Left lobe of liver (tissue), 2 donors: ENCODE measurements around the gene PALM. TPM values are rescaled to one million over a fixed set of nuclear protein-coding genes. Genes with fewer than 3 reads are reported as not detected.

Experiments
- ATAC-seq: fragments of 200-7000 bp; cut with Tn5 transposase; one replicate; pipeline ENCODE4 v1.9.1; 2020; ENCODE audit warnings: mild to moderate bottlenecking, moderate library complexity
- DNase-seq: peaks from one replicate; pipeline ENCODE4 v3.0.0-alpha.2; 2020; ENCODE audit warnings: low spot score
- total RNA-seq: library from RNA; stranded (reverse); gene quantifications from one replicate; pipeline ENCODE4 v1.2.1, GENCODE V29; 2021
- donor health status: DM: no; HTN: no; CAD: no; lungs with moderate emphysema.
- donor health status: DM: no; HTN: yes; CAD: no.

The PALM gene
- total RNA-seq, 1 donor from 2014 or later, result 6.6 TPM

DNA sequence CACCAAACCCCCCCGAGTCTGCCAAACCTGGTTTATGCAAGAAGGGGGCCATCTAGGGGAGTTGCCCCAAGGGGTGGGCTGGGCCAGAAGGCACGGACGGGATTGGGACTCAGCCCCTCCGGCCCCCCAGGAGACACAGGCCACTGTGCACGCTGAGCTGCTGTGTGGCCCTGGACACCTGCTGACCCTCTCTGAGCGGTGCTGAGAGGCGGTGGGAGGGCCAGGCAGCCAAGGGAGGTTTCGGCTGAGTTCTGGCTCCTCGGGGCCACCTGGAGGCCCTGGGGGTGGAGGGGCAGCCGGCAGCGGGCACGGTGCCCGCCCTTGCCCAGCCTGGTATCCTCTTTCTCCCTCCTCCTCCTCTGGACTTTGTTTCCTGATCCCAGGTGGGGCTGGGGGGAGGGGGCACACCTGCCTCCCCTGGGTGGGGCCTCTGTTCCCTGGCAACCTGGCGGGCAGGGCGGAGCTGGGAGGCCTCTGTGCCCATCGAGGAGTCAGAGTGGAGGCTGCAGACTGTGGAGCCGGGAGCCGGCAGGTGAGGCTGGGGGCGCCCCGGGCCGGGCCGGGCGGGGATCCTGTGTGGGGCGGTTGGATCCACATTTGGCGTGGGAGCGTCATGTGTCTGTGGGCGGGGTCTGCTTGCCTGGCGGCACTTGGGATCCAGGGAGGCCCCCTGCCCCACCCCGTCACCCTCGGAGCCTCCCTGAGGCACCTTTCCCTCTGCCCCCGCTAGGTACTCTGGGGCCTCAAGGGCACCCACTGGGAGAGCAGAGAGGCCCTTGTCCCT is 42.1 kb downstream of the PALM start, which contains the start of gene MISP:
Gene MISP (plus strand): TSS at position 473 of the 784 bp plus-strand sequence. CDS start 5,835 bp downstream, outside the sequence.
- peak; percentile 10 for ATAC-seq
- DNase-seq, result no peak

DNA sequence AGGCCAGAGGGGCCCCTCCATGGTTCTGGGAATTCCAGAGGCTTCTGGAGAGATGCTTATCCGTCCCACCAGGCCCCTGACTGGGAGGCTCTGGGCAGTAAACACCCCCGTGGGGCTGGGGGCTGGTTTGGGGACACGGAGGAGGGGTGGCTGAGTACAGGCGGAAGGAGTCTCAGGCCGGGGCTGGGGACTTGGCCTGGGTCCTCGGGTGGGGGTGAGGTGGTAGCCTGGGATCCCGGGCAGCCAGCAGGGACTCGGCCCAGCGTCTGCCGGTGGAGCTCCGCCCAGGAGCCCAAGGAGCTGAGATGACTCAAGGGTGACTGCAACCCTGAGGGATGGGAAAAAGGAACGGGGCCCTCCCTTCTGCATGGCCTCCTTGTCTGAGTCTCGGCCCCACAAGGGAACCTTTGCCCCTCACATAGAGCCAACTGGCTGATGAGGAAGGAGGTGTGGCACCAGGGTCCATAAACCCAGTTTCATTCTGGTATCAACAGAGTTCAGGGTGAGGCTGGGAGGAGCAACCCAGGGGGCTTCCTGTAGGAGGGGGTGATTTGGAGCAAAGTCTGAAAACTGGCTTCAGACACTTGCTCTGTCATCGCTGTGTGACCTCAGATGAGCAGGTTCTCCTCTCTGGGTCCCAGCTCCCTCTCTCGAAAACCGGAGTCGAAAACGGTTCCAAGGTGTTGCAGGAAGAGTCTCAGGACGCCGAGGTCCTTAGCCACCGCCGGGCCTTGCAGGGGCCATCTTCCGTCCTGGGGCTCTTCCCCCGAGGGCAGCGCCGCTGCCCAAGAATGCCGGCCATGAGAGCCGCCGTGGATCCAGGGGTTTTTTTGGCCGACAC is 43.0 kb downstream of the PALM start:
- ATAC-seq (no peak), DNase-seq (no peak)

DNA sequence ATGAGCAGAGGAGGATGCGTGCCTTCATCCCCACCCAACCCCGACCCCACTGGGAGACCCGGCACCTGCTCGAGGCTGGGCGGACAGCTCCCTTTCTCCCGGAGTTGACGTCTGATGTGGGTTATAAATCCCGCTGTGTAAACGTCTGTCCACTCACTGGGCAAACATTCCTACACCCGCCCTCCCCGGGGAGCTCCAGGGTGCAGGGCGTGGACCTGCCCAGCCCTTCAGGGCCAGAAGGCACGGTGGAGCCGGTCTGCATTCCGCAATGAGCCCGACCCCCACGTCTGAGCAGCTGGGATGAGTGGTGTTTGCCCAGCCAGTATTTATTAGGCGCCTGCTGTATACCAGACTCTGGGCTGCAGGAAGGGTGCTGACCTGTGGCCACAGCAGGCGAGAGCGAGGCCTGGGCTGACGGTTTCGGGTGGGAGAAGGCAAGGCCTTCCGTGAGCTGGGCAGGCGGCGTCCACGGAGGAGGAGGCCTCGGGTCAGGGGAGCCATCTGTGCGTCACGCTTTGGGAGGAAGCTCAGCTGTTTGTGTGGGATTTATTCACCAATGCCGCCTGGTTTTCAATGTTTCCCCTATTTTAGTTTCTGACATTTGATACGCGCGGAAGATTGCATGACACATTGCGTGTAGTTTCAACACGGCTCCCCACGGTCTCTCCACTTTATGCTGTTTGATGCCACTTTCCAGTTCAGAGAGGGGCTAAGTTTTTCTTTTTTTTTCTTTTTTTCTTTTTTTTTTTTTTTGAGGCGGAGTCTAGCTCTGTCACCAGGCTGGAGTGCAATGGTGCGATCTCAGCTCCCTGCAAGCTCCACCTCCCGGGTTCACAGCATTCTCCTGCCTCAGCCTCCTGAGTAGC is 44.1 kb downstream of the PALM start:
- DNase-seq (no peak), ATAC-seq (no peak)

DNA sequence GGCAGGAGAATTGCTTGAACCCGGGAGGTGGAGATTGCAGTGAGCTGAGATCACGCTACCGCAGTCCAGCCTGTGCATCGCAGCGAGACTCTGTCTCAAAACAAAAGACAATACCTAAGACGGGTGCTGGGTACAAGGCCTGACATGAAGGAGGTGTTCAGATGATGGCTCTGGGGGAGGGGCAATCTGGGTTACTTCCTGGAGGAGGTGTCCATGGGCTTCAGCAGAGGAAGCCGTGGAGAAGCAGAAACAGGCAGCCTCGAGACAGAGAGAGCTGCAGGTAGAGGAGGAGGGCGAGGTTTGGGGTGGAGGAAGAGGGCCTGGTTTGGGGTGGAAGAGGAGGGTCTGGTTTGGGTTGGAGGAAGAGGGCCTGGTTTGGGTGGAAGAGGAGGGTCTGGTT is 45.8 kb downstream of the PALM start:
- ATAC-seq (no peak), DNase-seq (no peak)

DNA sequence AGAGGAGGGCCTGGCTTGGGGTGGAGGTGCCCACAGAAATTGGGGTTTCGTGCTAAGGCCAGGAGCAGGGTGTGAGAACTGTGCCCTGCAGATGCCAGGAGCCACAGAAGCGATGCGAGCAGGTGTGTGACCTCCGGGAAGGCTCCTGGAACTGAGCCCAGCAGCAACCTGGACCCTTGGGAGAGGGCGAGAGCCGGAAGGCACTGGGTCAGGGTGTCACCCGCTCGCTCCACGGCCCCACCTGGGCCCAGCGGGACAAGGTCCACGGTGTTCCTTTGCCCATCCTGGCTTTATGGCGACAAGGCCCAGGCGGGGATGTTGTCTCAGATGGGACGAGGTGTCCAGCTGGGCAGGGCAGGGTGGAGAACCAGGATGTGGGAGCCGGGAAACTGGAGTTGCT is 46.3 kb downstream of the PALM start:
- ATAC-seq (no peak), DNase-seq (no peak)

DNA sequence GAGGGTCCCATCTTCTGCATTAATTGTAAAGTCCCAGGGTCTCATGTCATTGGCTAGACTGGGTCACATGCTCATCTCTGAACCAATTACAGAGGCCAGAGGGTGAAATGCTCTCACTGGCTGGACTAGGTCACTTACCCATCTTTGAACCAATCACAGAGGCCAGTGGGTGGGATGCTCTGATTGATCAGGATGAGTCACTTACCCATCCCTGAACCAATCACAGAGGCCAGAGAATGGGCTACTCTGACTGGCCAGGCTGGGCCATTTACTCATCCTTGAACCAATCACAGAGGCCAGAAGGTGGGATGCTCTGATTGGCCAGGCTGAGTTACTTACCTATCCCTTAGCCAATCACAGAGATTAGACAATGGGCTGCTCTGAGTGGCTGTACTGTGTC is 47.5 kb downstream of the PALM start:
- ATAC-seq, result no peak
- no peak for DNase-seq

DNA sequence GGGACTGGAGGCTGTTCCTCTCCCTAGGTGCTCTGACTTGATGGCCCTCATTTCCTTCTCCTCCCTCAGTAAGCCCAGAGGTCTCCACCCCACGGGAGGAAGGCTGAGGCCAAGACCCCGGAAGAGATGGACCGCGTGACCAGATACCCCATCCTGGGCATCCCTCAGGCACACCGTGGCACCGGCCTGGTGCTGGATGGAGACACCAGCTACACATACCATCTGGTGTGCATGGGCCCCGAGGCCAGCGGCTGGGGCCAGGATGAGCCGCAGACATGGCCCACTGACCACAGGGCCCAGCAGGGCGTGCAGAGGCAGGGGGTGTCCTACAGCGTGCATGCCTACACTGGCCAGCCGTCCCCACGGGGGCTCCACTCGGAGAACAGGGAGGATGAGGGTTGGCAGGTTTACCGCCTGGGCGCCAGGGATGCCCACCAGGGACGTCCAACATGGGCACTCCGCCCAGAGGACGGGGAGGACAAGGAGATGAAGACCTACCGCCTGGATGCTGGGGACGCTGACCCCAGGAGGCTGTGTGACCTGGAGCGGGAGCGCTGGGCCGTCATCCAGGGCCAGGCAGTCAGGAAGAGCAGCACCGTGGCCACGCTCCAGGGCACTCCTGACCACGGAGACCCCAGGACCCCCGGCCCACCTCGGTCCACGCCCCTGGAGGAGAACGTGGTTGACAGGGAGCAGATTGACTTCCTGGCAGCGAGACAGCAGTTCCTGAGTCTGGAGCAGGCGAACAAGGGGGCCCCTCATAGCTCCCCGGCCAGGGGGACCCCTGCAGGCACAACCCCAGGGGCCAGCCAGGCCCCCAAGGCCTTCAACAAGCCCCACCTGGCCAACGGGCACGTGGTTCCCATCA is 48.3 kb downstream of the PALM start:
- DNase-seq (no peak), ATAC-seq (no peak)

DNA sequence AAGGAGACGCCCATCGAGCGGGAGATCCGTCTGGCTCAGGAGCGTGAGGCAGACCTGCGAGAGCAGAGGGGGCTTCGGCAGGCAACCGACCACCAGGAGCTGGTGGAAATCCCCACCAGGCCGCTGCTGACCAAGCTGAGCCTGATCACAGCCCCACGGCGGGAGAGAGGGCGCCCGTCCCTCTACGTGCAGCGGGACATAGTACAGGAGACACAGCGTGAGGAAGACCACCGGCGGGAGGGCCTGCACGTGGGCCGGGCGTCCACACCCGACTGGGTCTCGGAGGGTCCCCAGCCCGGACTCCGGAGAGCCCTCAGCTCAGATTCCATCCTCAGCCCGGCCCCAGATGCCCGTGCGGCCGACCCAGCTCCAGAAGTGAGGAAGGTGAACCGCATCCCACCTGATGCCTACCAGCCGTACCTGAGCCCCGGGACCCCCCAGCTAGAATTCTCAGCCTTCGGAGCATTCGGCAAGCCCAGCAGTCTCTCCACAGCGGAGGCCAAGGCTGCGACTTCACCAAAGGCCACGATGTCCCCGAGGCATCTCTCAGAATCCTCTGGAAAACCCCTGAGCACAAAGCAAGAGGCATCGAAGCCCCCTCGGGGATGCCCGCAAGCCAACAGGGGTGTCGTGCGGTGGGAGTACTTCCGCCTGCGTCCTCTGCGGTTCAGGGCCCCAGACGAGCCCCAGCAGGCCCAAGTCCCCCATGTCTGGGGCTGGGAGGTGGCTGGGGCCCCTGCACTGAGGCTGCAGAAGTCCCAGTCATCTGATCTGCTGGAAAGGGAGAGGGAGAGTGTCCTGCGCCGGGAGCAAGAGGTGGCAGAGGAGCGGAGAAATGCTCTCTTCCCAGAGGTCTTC is 49.3 kb downstream of the PALM start:
- ATAC-seq (no peak), DNase-seq (no peak)

DNA sequence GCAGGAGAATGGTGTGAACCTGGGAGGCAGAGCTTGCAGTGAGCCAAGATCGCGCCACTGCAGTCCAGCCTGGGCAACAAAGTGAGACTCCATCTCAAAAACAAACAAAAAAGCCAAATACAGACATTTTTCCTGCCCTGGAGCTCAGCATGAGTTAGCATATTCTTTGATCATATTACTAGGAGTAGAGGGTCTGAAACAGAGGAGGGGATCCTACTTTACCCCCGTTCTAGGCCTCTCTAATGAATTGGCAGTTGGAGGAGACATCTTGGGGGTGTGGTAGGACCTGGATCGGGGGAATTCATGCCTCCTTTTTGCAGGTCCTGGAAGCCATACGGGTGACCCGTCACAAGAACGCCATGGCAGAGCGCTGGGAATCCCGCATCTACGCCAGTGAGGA is 54.4 kb downstream of the PALM start:
- no peak for ATAC-seq
- DNase-seq, result no peak

DNA sequence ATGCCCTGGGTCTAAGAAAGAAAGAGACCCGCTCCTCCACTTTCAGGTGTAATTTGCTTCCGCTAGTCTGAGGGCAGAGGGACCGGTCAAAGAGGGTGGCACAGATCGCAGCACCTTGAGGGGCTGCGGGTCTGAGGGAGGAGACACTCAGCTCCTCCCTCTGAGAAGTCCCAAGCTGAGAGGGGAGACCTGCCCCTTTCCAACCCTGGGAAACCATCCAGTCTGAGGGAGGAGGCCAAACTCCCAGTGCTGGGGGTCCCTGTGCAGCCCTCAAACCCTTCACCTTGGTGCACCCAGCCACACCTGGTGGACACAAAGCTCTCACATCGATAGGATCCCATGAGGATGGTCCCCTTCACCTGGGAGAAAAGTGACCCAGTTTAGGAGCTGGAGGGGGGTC is 55.1 kb downstream of the PALM start:
- ATAC-seq, result no peak
- DNase-seq, result no peak

DNA sequence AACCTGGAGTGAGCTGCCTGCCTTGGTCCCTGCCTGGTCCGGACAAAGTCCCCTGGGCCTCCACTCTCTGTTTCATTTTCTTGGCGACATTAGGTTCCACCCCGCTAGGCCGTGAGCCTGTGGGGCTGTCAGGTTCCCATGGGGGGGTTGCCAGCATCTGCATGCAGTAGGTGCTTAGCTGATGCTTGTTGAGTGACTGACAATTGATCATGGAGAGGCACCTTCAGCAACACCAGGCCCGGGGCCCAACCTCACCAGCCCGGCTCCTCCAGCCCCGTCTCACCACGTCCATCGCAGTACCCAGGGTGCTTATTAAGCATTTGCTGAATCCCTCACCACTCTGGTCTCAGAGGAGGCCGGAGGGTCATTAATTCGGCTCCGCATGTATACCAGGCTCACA is 55.6 kb downstream of the PALM start:
- DNase-seq (no peak), ATAC-seq (no peak)

DNA sequence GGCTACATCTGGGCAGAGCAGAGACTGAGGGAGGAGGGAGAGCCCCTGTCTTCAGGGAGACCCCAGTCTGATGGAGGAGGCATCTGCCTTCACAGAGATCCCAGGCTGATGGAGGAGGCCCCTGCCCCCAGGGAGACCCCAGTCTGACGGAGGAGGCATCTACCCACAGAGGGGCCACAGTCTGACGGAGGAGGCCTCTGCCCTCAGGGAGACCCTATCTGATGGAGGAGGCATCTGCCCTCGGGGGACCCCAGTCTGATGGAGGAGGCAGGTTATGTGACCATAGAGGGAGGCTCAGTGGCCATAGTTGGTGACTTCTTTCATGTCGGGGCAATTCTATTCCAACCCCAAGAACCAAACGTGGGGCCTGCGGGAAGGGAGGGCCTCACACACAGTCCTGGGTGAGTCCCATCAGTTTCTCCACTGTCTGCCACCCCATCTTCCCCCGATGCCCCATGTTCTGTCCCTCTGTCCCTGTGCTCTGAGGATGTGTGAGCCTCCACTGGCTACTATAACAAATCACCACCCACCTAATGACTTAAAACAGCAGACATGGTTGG is 56.5 kb downstream of the PALM start:
- no peak for DNase-seq

DNA sequence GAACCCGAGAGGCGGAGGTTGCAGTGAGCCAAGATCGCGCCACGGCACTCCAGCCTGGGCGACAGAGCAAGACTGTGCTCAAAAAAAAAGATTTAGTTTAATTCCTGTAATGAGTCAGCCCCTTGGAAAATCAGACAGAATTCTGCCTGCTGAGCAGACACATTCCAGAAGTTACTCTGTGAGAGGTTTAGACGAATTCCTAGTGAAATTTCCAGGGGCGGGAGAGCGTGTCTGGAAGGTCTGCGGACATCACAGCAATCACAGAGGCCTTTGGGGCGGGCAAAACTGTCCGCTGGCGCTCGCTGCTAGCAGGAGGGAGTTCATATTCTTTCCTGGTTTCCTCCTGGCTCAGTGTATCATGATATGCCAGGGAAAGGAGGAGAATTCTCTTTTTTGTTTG is 59.7 kb downstream of the PALM start:
- DNase-seq, result no peak
- ATAC-seq, result no peak

More for the DNA sequence above, 56.5 kb downstream of the PALM start:
- no peak for ATAC-seq

DNA sequence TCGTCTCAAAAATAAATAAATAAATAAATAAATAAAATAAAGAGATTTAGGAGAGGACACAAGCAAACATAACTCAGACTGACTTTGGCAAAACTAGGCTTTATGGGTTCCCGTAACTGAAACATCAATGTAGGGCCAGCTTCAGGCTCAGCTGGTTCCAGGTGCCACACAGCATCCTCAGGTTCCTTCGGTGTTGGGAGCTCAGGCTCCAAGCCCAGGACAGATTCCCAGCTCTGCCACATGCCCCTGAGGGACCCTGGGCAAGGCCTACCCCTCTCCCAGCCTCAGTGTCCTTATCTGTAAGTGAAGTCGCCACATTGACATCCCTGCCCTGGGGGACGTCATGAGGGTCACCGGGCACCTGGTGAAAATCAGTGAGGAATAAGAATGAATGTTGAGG is 60.9 kb downstream of the PALM start:
- DNase-seq (no peak), ATAC-seq (no peak)

DNA sequence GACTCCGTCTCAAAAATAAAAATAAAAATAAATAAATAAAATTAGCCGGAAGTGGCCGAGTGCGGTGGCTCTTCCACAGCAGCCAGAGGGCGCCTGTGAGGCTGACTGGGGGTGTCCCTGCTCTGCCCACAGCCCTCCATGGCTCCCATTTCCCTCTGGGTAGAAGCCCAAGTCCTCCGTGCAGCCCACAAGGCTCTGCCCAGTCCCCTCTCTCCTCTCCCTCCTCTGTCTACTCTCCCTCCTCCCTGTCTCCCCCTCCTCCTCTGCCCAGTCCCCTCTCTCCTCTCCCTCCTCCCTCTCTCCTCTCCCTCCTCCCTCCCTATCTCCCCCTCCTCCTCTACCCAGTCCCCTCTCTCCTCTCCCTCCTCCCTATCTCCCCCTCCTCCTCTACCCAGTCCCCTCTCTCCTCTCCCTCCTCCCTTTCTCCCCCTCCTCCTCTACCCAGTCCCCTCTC is 62.6 kb downstream of the PALM start:
- DNase-seq, result no peak
- ATAC-seq, result peak; percentile 36

DNA sequence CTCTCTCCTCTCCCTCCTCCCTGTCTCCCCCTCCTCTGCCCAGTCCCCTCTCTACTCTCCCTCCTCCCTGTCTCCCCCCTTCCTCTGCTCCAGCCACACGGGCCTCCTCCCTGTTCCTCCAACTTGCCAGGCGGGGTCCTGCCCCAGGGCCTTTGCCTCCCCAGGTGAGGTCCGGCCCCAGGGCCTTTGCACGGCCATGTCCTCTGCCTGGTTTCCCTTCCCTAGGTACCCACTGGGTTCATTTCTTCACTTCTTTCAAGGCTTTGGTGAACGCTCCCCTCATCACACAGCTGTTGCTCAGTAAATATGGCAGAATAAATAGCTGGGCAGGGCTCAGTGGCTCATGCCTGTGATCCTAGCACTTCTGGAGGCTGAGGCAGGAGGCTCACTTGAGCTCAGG is 63.3 kb downstream of the PALM start:
- DNase-seq (no peak), ATAC-seq (no peak)

DNA sequence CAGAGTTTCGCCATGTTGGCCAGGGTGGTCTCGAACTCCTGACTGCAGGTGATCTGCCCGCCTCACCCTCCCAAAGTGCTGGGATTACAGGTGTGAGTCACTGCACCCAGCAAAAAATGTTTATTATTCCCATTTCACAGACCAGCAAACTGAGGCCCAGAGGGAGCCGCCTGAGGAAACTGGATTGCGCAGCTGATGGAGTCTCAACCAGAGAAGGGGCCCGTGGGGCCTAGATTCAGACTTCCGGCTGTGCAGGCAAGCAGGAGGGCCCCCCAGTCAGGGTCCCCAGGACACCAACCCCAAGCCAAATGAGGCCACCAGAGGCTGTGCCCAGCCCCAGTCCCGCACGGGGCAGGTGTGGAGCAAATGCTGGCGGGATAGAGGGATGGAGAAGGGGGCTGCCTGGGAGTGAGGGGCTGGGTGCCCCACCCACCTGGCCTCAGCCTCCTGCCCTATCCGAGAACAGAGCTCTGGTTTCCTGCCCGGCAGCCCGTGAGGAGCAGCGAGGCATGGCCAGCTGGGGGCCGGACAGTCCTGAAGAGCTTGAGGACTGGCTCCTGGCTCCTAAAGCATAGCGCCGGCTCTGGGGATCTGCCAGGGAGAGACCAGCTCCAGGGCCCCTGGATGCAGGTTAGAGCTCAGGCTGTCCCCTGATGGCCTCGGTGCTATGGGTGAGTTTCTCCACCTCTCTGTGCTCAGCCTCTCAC is 64.1 kb downstream of the PALM start:
- ATAC-seq, result no peak
- no peak for DNase-seq

DNA sequence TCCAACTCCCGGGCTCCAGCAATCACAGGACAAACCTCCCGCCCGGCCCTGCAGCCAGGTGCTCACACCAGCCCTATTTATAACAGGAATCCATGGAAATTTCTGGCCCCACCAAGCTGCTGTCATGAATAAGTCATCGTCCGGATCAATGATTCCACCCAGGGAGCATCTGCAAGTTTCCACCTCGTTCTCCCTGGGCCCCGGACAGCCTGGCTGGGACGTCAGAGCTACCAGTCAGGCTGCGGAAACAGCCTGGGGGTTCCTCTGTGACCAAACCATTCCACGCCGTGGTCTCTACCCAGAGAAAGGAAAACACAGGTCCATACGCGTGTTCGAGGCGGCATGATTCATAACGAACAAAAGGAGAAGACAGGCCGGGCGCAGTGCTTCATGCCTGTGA is 67.8 kb downstream of the PALM start:
- DNase-seq, result no peak
- ATAC-seq, result no peak
